CD1c-positive myeloid dendritic cell (primary cell): ENCODE data around the gene RETSAT.
A peak's percentile ranks its signal among the peaks of the same experiment; 100 is the strongest.
"Not testable (repeated sequence)": the region's sequence is repeated elsewhere in the genome, so short reads cannot be mapped to it uniquely, and the experiment has no call there.

ENCODE experiments used
- DNase-seq: peaks from one replicate; pipeline ENCODE4 v3.0.0-alpha.2; 2016; ENCODE audit errors: extremely low spot score

The RETSAT gene

DNA sequence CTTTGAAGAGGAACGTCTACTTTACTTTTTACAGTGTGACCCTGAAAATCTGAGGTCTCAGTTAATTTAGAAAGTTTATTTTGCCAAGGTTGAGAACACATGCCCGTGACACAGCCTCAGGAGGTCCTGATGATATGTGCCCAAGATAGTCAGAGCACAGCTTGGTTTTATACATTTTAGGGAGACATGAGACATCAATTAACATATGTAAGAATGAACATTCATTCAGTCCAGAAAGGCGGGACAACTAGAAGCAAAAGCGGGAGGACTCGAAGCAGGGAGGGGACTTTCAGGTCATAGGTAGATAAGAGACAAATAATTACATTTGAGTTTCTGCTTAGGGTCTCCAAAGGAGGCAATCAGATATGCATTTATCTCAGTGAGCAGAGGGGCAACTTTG, 23.9 kb upstream of the RETSAT start:
- no peak for DNase-seq

DNA sequence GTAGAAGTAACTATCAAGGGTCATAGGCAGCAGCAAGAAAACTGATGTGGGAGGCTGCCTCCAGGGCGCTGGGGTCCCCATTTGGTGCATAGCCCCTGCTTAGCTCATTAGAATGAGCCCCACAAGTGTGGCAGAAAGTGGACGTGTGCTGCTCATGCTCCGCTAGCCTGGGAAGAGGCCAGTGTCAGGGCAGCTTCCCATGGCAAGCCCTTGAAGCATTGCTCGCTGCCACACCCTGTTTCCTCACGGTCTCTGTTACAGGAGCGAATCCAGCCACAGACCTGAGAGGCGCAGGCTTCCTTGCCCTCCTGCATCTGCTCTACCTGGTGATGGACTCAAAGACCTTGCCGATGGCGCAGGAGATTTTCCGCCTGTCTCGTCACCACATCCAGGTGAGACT, 22.8 kb upstream of the RETSAT start:
- DNase-seq = no peak

DNA sequence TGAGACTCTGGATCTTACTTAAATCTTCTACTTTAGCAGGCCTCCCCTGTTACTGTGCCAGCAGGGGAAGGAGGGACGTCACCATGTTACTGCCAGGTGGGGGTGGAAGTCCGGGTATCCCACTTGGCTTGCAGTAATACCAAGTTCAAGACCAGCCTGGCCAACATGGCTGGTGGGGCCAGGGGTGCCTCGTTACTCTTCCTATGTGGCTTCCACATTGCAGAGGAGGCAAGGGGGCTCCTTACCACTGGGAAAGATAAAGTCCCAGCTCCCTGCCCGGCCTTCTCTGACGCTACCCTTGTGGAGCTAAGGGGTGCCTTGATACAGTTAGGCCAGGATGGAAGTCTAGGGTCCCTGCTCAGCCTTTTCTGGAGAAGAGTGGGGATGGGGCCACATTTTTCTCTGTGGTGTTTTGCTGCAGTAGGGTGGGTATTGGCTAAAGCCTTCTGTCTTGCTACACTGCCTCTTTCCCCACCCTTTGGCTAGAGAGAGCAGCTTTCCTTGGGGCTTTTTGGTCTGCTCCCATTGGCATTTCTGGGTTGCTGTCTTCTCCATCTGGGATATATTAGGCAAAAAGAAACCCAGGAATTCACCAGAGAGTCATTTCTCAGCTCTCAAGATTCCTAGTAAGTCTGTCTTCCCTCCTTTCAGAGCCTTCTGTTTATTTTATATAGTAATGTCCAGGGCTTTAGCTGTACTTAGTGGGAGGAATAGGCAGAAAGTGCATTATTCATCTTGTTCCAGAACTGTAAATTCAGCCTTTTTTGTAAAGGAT, 22.1 kb upstream of the RETSAT start:
- no peak for DNase-seq

DNA sequence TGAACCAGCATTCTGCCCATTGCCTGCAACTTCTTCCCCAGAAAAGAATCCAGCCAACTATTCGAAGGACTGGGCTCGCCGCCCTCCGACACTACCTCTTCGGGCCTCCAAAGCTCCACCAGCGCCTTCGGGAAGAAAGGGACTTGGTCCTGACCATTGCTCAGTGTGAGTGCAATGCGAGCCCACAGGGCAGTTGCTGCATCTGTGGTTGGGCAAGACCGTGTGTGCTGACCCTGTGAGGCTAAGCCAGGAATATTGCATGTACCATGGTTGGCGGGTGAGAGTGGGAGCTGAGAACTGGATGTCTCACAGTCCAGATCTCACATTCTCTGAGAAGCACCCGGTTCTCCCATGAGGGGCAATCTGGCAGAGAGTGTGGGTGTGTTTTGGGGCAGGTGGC, 16.7 kb upstream of the RETSAT start:
- no peak for DNase-seq

DNA sequence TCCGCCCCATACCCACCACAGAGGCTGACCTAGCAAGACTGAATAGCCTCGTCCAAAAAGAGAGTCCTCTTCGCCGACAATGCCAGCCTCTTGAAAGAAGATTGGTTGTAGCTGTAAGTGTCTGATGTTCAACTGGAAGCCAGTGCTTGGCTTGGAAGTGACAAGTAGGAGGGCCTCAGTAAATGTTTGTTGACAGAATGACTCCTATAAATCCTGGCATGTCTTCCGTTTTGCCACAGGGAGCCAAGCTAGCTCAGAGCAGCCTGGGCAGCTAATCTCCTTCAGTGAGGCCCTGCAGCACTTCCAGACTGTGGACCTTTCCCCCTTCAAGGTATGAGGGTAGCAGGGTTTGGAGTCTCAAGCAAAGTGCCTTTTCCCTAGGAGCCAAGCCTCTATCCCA, 15.2 kb upstream of the RETSAT start:
- no peak for DNase-seq

DNA sequence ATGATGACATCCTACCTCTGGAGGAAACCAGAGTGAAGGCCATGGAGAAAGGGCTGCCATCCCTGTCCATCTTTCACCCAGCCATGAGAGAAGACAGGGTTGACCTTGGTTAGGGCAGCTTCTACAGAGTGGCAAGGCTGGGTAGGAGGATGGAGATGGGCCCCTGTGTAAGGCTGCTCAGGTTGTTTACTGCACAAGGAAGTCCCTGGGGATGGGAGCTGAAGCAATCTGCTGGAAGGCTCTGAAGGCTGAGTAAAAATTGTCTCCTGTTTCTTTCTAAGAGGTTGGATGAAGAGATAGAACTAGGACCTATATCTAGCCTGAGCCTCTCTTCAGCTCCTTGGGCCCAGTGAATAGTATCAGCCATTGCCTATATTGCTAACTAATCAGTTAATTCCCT, 14.6 kb upstream of the RETSAT start:
- no peak for DNase-seq

DNA sequence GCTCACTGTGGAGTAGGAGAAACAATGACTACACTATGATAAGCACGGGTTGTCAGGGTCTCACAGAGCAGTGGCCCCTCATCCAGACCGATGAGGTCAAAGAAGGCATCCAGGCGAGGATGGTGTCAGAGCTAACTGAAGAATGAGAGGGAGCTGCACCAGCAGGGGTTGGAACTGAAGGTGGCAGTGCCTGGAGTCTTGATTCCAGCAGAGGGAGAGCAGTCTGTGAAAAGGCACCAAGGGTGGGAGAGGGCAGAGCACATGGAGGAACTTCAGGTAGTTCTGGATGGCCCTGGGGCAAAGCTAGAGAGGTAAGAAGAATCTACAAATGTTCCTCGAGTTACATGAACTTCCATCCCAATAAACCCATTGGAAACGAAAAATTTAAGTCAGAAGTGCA, 12.9 kb upstream of the RETSAT start:
- no peak for DNase-seq

DNA sequence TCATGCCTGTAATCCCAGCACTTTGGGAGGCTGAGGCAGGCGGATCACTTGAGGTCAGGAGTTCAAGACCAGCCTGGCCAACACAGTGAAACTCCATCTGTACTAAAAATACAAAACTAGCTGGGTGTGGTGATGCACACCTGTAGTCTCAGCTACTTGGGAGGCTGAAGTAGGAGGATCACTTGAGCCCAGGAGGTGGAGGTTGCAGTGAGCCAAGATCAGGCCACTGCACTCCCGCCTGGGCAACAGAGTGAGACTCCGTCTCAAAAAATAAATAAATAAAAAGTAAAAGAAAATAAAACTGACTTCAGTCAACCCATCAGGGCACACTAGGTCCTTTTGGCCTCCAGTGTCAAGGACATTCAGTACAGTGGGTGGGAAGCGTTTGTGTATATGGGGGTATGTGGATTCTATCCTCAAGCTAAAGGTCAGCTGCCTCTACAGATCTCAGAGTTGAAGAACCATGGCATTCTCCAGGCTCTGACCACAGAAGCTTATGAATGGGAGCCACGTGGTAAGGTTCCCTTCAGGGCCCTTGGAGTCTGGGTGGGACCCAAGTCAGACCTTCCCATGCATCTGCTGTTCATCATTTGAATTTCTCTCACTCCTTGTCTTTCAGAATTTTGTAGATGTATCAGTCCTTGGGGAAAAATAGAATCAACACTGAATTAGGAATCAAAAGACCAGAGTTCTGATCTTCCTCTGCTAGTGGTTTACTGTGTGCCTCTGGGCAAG, 8.5 kb upstream of the RETSAT start:
- not testable (repeated sequence) for DNase-seq

DNA sequence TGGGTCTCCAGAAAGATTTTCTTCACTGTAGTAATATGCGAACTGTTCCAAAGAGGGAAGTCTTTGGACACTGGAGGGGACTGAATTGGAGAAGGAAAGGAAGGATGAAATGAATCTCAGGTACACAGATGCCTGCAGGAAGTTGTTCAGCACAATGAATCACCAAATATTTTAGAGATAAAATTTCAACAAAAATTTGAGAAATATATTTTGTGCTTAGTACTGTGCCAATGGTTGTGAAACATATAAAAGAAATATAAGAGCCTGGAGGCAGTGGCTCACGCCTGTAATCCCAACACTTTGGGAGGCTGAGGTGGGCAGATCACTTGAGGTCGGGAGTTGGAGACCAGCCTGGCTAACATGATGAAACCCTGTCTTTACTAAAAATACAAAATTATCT, 3.4 kb upstream of the RETSAT start:
- DNase-seq = no peak

DNA sequence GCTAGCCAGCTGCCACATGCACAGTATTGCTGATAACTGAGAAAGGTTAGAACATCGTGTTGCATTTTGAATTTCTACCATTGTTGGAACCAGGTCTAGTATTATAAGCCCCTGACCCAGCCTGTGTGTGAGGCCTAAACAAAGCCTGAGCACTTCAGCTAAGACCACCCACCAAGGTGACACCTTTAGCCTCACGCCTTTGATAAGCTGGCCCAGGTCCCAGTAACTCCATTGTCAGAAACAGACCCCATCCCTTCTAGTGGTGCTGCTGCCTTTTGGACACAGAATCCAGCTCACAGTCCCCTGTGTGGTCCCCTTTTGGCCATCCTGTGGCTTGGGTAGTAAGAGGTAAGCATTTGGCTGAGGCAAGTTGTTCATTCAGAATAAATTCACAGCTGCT, 1.9 kb upstream of the RETSAT start:
- no peak for DNase-seq

DNA sequence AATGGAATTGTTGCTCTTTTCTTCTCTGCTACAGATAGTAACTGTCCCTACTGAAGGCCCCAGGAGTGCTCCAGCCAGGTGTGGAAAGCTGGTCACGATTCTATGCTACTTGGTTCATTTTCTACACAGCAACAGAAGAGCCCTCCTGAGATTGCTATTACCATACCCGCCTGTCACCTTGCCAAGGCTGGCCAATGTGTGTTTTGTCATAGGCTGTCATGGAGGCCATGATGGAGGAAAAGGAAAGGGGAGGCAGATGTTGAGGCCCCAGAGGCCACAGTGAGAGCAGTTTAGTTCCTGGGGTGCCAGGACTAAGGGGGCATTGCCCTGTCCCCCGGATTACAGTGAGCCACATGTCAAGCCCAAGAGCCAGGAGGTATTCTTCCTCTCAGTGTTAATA, 1.2 kb upstream of the RETSAT start:
- no peak for DNase-seq

DNA sequence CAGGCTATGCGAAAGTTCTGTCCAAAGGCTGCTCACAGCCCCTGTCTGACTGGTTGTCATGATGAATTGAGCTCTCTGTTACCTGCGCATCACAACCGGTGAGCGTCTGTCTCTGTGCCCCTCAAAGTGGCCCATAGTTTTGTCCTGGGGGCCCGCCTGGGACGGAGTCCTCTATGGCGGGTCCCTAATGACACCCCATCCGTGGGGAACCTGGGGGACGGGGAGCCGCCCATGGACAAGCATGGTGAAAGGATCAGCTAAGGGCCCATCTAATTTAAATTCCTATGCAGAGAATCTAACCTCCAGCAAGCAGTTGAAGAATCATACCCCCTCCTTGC, 714 bp upstream of the RETSAT start:
- DNase-seq = no peak

DNA sequence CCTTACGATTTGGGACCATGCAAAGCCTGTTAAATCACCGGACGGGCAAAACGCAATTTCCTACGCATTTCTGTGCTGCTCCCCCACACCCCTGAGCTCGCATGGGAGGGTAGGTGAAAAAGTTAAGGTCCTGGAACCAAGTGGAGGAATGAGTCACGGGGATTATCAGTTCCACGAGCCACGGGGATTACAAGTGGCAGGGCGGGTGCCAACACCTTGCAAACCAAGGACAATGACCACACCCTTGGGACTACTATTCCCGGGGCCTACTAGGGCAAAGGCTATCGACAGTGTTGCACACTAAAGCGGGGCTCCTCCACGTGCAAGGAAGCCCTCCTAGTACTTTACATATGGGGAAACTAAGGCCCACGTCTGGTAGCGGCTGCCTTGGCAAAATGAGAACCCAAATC, 447 bp downstream of the RETSAT start:
- DNase-seq = peak; percentile 3

DNA sequence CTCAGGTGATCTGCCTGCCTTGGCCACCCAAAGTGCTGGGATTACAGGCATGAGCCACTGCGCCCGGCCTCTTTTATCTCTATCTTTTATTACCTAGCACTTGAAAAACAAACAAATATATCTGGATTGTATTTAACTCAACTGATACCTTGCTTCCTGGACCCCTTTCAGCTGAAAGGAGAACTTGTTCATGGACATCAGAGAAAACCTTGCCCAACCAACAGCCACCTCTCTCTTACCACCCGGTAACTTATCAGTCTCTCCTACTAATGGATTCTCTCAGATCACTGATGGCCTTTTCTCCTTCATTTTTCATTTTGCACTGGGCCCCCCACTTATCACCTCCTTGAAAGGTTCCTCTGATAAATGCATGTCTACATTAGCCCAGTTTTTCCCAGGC, 6.7 kb downstream of the RETSAT start:
- no peak for DNase-seq

DNA sequence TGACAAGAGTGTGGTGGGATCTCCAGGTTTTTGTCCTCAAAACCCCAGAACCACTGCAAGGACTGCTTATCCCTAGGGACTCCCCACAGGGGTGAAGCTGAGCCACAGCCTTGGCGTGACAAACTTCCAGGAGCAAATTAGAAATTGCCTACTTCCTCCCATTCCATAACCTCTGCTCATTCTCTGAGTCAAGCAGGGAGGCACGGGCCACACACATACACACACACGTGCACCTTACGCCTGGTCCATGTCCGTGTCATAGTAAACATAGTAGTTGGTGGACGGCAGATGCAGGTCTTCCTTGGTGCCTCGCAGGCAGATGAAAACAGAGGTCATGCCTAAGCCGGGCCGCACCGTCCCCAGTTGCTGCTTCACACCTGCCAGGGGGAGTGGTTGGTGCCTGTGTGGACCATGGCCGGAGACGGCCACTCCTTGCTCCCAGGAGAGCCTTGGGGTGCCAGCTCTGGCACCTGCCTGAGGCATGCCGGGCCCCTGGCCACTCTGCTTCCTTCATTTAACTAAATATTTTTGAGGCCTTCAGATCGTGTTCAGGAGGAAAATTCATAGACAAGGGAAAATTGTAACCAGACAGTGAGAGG, 9.9 kb downstream of the RETSAT start:
- no peak for DNase-seq

DNA sequence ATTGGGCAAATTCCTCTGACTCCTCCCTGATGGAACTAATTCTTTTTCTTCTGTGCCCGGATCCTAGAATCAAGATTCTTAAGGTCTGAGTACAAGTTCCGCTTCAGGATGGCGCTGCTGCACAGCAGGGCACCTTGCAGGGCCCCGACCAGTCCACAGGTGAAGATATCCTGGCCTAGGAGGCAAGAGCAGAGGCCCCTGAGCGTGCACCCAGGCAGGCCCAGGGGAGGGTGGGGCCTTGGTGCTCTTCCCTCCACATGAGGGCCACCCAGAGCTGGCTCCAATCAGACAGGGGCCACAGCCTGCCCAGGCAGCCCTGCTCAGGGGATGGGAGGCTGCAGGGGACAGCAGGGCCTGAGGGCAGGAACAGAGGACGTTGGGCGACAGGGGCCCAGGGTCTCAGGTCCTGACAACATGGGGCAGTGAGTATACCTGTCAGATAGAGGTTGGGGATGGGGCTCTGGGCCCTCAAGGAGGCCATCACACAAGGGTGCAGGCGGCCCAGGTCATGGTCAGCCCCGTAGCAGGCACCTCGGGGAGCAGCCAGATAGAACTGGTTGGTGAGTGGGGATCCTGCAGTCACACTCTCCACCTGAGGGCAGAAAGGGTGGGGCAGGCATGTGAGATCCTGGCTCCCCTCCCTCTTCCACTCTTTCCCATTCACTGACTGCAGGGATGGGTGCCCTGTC, 11.0 kb downstream of the RETSAT start:
- not testable (repeated sequence) for DNase-seq

DNA sequence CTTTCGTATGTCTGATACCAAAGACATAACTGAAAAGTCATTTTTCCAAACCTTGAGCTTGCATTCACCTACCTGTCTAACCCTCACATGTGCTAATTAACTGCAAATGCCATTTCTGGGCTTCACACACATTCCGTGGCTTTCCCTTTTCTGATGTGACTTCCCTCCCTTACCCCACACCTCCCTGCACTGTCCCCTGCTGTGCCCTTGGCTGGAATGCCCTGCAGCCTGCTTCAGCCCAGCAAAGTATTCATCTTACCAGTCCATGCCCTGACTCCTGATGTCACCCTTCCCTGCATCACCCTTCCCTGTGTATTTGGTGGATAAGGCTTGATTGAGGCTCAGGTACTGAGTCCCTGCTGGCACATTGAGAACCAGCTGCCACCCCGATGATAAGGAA, 12.2 kb downstream of the RETSAT start:
- no peak for DNase-seq

DNA sequence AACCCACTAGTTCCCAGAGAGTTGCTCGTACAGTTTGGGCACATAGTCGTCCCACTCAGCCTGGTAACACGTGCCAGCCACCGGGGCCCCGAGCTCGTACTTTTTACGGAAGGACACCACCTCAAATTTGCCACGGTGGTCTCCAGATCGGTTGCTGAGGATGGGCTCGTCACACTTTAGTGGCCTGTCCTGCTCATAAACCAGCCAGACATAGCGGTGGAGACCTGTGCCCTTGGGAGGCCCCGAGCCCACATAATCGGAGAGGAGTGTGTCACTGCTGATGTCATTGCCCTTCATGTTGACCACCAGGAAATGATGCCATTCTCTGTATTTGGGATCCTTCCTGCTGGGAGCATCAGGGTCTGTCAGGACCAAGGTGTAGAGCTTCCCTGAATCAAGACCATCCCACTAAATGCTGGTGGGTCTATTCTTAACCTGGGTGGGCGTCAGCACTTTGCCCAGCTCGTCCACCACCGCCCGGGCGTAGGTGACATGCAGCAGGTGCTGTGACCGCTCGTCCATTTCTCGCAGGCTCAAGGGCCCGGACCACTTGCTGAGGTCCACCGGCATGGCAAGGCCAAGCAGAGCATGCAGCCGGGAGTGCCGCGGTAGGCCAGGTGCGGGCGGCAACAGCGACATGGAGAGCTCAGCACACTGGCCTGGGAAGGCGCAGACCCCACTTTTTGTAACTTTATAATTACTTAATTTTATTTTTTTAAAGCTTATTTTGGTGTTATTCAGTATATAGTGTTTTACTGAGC, 12.9 kb downstream of the RETSAT start:
- no peak for DNase-seq

DNA sequence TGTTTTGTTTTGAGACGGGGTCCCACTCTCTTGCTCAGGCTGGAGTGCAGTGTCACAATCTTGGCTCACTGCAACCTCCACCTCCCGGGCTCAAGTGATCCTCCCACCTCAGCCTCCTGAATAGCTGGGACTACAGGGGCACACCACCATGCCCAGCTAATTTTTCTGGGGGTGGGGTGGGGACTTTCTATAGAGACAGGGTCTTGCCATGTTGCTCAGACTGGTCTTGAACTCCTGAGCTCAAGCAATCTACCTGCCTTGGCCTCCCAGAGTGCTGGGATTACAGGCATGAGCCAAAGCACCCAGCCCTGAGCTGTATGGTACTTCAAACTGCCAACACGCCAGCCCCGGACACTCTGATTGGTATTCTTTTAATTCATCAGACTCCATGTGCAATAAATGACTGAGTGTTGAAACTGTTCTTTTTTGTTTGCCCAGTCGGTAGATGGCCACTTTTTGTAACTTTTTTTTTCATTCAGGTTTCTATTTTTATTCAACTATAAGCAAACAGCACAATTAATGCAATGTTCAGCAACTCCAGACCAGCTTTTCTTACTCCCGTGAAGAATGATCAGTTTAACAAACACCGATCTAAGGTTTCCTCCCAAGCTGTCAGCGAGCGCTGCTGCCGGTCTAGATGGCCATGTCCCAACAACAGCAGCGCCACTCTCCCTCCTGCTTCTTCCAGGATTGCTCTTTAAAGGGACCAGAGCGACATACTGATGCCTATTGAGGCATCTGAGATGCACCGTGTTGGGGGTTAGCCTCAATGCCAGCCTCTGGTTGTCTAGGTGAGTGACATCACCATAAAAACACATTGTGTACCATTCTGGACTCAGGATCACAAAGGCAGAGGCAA, 14.1 kb downstream of the RETSAT start:
- no peak for DNase-seq

DNA sequence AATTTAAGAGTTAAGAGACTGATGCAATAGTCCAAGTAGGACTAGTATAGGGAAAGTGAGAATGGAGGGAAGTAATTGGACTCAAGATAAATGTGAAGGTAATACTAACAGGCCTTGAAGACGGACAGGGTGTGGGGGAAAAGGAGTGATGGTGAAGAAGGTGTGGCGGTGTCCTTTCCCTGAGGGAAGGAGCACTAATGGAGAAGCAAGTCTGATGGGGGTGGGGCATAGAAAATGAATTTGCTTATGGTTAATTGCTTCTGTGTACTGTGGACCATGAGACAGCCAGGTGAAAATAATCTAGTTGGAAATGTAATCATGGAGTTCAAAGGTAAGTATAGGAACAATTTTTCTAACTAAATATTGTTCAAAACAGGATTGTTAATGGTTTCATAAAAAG, 19.4 kb downstream of the RETSAT start:
- DNase-seq = no peak

DNA sequence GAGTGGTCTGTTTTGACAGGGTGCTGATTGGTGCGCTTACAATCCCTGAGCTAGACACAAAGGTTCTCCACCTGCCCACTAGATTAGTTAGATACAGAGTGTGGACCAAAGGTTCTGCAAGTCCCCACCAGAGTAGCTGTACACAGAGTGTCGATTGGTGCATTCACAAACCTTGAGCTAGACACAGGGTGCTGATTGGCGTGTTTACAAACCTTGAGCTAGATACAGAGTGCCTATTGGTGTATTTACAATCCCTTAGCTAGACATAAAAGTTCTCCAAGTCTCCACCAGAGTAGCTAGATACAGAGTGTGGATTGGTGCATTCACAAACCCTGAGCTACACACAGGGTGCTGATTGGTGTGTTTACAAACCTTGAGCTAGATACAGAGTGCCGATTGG, 20.5 kb downstream of the RETSAT start:
- not testable (repeated sequence) for DNase-seq
